Nephron (organoid): Measurements from ENCODE around the gene PDLIM5.
"Not testable (repeated sequence)": the region's sequence is repeated elsewhere in the genome, so short reads cannot be mapped to it uniquely, and the experiment has no call there.

Source experiments
- H3K27ac Mint-ChIP-seq, 3 experiments: 2 replicates each; pipeline ENCODE4 v1.8.0; 2020; ENCODE audit warnings: mixed read lengths in 3 of 3, mild to moderate bottlenecking in 2 of 3, moderate library complexity in 1 of 3
- H3K27me3 Mint-ChIP-seq: 2 replicates; pipeline ENCODE4 v1.8.0; 2021; ENCODE audit warnings: low read depth, mild to moderate bottlenecking, moderate library complexity, mixed read lengths
- H3K36me3 Mint-ChIP-seq: 2 replicates; pipeline ENCODE4 v1.8.0; 2020; ENCODE audit warnings: low read depth, mixed read lengths
- H3K4me1 Mint-ChIP-seq: 2 replicates; pipeline ENCODE4 v1.8.0; 2020; ENCODE audit warnings: mixed read lengths
- H3K4me3 Mint-ChIP-seq, 3 experiments: 2 replicates each; pipeline ENCODE4 v1.8.0; 2020; ENCODE audit warnings: mild to moderate bottlenecking in 3 of 3, mixed read lengths in 3 of 3, moderate library complexity in 2 of 3
- H3K9me3 Mint-ChIP-seq: 2 replicates; pipeline ENCODE4 v1.8.0; 2020; ENCODE audit warnings: mixed read lengths
- CTCF ChIP-seq, 3 experiments: fragments of 200-600 bp; sonication (generic); IDR thresholded peaks; one replicate each; pipeline ENCODE4 v1.5.0; 2021; ENCODE audit warnings: antibody characterized with exemption in 3 of 3; ENCODE audit not compliant: unreplicated experiment in 3 of 3

The PDLIM5 gene

GRCh38 chr4:94551643-94552564 lies 100.2 kb downstream of the PDLIM5 start:
- H3K27me3 Mint-ChIP-seq: no peaks in the 10 kb centered on the region
- H3K4me1 Mint-ChIP-seq: peaks cover 40% of the 10 kb centered on the region
- no peak for TF ChIP-seq CTCF (IDR thresholded peaks at IDR 0.05; ENCODE audit: unreplicated experiment in 3 of 3)
- peaks cover 6% of the 10 kb centered on the region for H3K9me3 Mint-ChIP-seq
- peaks cover 21% of the 10 kb centered on the region for H3K36me3 Mint-ChIP-seq
- H3K27ac Mint-ChIP-seq: peak overlapping the region; percentile 41 to 77 (median 52)
- H3K4me3 Mint-ChIP-seq: no peak overlapping the region

DNA sequence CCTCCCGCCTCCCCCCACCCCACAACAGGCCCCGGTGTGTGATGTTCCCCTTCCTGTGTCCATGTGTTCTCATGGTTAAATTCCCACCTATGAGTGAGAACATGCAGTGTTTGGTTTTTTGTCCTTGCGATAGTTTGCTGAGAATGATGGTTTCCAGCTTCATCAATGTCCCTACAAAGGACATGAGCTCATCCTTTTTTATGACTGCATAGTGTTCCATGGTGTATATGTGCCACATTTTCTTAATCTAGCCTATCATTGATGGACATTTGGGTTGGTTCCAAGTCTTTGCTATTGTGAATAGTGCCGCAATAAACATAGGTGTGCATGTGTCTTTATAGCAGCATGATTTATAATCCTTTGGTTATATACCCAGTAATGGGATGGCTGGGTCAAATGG lies 104.3 kb downstream of the PDLIM5 start:
- H3K4me3 Mint-ChIP-seq, H3K27me3 Mint-ChIP-seq, H3K27ac Mint-ChIP-seq: not testable (repeated sequence)
- Mint-ChIP-seq H3K9me3 (peaks cover 11% of the 10 kb centered on the region), H3K4me1 (peaks cover 33% of the 10 kb centered on the region), H3K36me3 (peaks cover 18% of the 10 kb centered on the region)

GRCh38 chr4:94557632-94558031 lies 105.9 kb downstream of the PDLIM5 start:
- H3K27me3 Mint-ChIP-seq, H3K4me3 Mint-ChIP-seq, H3K27ac Mint-ChIP-seq: not testable (repeated sequence)
- Mint-ChIP-seq H3K36me3 (peaks cover 18% of the 10 kb centered on the region), H3K9me3 (peaks cover 11% of the 10 kb centered on the region), H3K4me1 (peaks cover 31% of the 10 kb centered on the region)

DNA sequence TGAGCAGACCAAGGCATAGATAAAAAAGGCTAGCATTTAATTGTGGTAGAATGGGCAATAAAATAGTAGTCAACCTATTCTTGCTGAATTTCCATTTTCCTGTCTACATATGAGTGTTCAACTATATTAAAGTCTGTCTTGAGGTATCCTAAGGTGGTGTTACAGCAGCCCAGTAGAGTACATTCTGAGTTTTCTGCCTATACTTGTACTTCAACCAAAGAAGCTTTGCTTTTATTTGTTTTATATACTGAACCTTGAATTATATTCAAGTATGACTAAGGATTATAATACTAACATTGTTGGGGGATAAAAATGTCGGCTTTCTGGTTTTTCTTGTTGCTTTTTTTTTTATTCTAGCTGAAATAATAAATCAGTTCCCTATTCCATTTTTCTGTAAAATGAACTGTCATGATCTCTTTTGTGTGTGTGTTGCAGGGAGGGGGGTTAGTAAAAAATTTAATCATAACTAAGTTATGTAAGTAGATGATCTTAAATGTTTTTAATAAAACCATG lies 106.7 kb downstream of the PDLIM5 start:
- H3K36me3 Mint-ChIP-seq: peaks cover 18% of the 10 kb centered on the region
- no peaks in the 10 kb centered on the region for H3K27me3 Mint-ChIP-seq
- no peak overlapping the region for H3K4me3 Mint-ChIP-seq
- TF ChIP-seq CTCF (IDR thresholded peaks at IDR 0.05; ENCODE audit: unreplicated experiment in 3 of 3): no peak
- H3K9me3 Mint-ChIP-seq: peaks cover 11% of the 10 kb centered on the region
- peaks cover 28% of the 10 kb centered on the region for H3K4me1 Mint-ChIP-seq
- H3K27ac Mint-ChIP-seq: peak overlapping the region in 2 of 3 experiments; percentile 45 to 47

DNA sequence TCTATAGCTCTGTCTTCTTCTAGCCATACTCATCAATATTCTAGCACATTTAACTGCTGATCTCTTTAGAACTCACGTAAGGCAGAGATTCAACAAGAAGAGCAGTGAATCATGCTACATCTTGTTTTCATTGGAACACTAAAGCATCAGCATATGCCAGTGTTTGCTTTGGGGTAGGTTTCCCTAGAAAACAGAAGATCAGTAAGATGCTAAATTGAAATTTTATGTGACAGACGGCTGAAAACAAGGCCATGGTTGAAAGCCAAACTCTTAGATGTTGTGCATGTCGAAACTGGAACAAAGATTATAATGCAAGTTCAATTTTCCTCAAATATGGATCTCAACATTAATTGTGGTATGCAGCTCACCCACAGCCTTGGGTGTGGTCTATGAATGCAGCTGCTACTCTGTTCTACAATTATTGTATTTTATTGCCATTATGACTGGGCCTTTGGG lies 107.6 kb downstream of the PDLIM5 start:
- Mint-ChIP-seq H3K27ac (peak overlapping the region; percentile 28 to 73 (median 36)), H3K4me3 (no peak overlapping the region), H3K27me3 (no peaks in the 10 kb centered on the region), H3K4me1 (peaks cover 25% of the 10 kb centered on the region), H3K36me3 (peaks cover 18% of the 10 kb centered on the region), H3K9me3 (peaks cover 11% of the 10 kb centered on the region)
- TF ChIP-seq CTCF (IDR thresholded peaks at IDR 0.05; ENCODE audit: unreplicated experiment in 3 of 3): no peak

DNA sequence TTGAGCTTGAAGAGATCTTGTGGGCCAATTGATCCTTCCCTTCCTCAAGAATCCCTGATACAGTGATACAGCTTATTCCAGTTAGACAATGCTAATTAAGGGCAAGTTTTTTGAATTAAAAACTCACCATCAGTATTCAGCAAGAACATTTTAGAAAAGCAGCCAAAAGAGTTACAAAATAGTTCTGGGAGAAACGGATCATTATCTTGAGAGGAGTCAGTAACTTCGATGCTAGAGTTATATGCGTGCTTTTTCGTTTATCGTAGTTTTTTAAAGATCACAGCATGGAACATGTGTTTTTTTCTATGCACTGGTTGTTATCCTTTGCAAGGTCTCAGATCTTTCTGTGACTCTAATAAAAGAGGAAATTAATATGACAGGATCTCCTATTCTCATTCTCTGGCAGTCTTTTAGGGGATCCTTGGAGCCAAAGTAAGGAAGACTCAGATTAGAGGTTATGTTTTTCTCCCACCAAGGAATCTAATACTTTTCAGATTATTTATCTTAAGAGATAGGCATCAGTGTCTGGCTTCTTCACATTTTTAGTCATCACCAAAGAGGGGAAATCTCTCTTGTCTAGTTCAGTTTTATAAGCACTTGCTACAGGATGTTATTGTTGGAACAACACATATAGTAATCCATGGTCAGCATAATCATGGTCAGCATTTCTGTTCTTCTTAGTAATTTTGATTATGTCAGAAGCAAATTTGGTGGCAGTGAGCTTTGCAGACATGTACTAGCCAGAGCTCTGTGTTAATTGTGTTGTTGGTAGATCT lies 109.7 kb downstream of the PDLIM5 start:
- Mint-ChIP-seq H3K9me3 (peaks cover 8% of the 10 kb centered on the region), H3K4me1 (peaks cover 25% of the 10 kb centered on the region), H3K4me3 (no peak overlapping the region), H3K36me3 (peaks cover 14% of the 10 kb centered on the region), H3K27me3 (no peaks in the 10 kb centered on the region), H3K27ac (peak overlapping the region; percentile 48 to 85 (median 49))
- no peak for TF ChIP-seq CTCF (IDR thresholded peaks at IDR 0.05; ENCODE audit: unreplicated experiment in 3 of 3)
